SK-N-SH treated with all-trans-retinoic acid at 6 μM for 48 hours (cell line): ENCODE results near the gene CIRBP.

ENCODE experiments used
- ATAC-seq: fragments of 200-7000 bp; cut with Tn5 transposase; 3 replicates; pipeline ENCODE4 v1.9.1; 2020; ENCODE audit warnings: mild to moderate bottlenecking, moderate library complexity
- ARNTL ChIP-seq: fragments of 450-650 bp; formaldehyde crosslinking; IDR thresholded peaks from 2 replicates; pipeline ENCODE4 v1.5.0; 2020; ENCODE audit warnings: low read depth, mild to moderate bottlenecking, moderate library complexity, borderline replicate concordance
- BACH2 ChIP-seq: fragments of 250-450 bp; sonication (Bioruptor Pico); IDR thresholded peaks from 2 replicates; pipeline ENCODE4 v1.9.0; 2021; ENCODE audit warnings: mild to moderate bottlenecking, borderline replicate concordance
- CREB5 ChIP-seq: fragments of 250-450 bp; sonication (Bioruptor Pico); IDR thresholded peaks from 2 replicates; pipeline ENCODE4 v1.5.1; 2020; ENCODE audit warnings: low read depth, mild to moderate bottlenecking, moderate library complexity
- CSDC2 ChIP-seq: fragments of 250-450 bp; sonication (Bioruptor Pico); IDR thresholded peaks from 2 replicates; pipeline ENCODE4 v1.5.0; 2020; ENCODE audit warnings: mild to moderate bottlenecking, moderate library complexity
- ESRRG ChIP-seq: fragments of 250-450 bp; sonication (Bioruptor Pico); IDR thresholded peaks from 2 replicates; pipeline ENCODE4 v1.6.1; 2021; ENCODE audit warnings: mild to moderate bottlenecking
- GLIS3 ChIP-seq: fragments of 250-450 bp; sonication (Bioruptor Pico); IDR thresholded peaks from 2 replicates; pipeline ENCODE4 v1.5.0; 2020; ENCODE audit warnings: mild to moderate bottlenecking, moderate library complexity
- ISL1 ChIP-seq: fragments of 250-450 bp; sonication (Bioruptor Pico); IDR thresholded peaks from 2 replicates; pipeline ENCODE4 v2.1.2; 2022; ENCODE audit warnings: mild to moderate bottlenecking, moderate library complexity
- OSR1 ChIP-seq: fragments of 250-450 bp; sonication (Bioruptor Pico); IDR thresholded peaks from 2 replicates; pipeline ENCODE4 v1.8.0; 2022; ENCODE audit warnings: moderate library complexity, mild to moderate bottlenecking, inconsistent platforms
- PATZ1 ChIP-seq: fragments of 250-450 bp; sonication (Bioruptor Pico); IDR thresholded peaks from 2 replicates; pipeline ENCODE4 v1.8.0; 2020; ENCODE audit warnings: mild to moderate bottlenecking, moderate library complexity, borderline replicate concordance
- POU6F1 ChIP-seq: fragments of 250-450 bp; sonication (Bioruptor Pico); IDR thresholded peaks from 2 replicates; pipeline ENCODE4 v1.8.0; 2021; ENCODE audit warnings: low read depth, mild to moderate bottlenecking, moderate library complexity, borderline replicate concordance
- PPARA ChIP-seq: fragments of 250-450 bp; sonication (Bioruptor Pico); IDR thresholded peaks from 2 replicates; pipeline ENCODE4 v1.5.0; 2020; ENCODE audit warnings: mild to moderate bottlenecking, borderline replicate concordance
- RARB ChIP-seq: fragments of 250-450 bp; sonication (Bioruptor Pico); IDR thresholded peaks from 2 replicates; pipeline ENCODE4 v1.8.0; 2021; ENCODE audit warnings: mild to moderate bottlenecking, moderate library complexity
- SNAI2 ChIP-seq: fragments of 250-450 bp; sonication (Bioruptor Pico); IDR thresholded peaks from 2 replicates; pipeline ENCODE4 v1.5.0; 2020; ENCODE audit warnings: mild to moderate bottlenecking, moderate library complexity
- TCF4 ChIP-seq: fragments of 250-450 bp; sonication (Bioruptor Pico); IDR thresholded peaks from 2 replicates; pipeline ENCODE4 v1.8.0; 2021; ENCODE audit warnings: mild to moderate bottlenecking, moderate library complexity, borderline replicate concordance
- TOX ChIP-seq: fragments of 250-450 bp; sonication (Bioruptor Pico); IDR thresholded peaks from 2 replicates; pipeline ENCODE4 v1.8.0; 2021; ENCODE audit warnings: mild to moderate bottlenecking, moderate library complexity, borderline replicate concordance
- ZC3H10 ChIP-seq: fragments of 250-450 bp; sonication (Bioruptor Pico); IDR thresholded peaks from 2 replicates; pipeline ENCODE4 v1.5.1; 2021; ENCODE audit warnings: mild to moderate bottlenecking, moderate library complexity
- ZFP3 ChIP-seq: fragments of 250-450 bp; sonication (Bioruptor Pico); IDR thresholded peaks from 2 replicates; pipeline ENCODE4 v1.5.0; 2020; ENCODE audit warnings: mild to moderate bottlenecking, moderate library complexity
- ZNF70 ChIP-seq: fragments of 450-650 bp; formaldehyde crosslinking; IDR thresholded peaks from 2 replicates; pipeline ENCODE4 v1.5.0; 2020; ENCODE audit warnings: mild to moderate bottlenecking, moderate library complexity
- ZNF8 ChIP-seq: fragments of 450-650 bp; formaldehyde crosslinking; IDR thresholded peaks from 2 replicates; pipeline ENCODE4 v1.5.0; 2020; ENCODE audit warnings: mild to moderate bottlenecking, moderate library complexity
- TF ChIP-seq, protein P1 (sequence below): fragments of 250-450 bp; sonication (Bioruptor Pico); IDR thresholded peaks from 2 replicates; pipeline ENCODE4 v1.5.1; 2021; ENCODE audit warnings: mild to moderate bottlenecking, moderate library complexity
- TF ChIP-seq, protein P2 (sequence below): fragments of 250-450 bp; sonication (Bioruptor Pico); IDR thresholded peaks from 2 replicates; pipeline ENCODE4 v1.5.0; 2020; ENCODE audit warnings: mild to moderate bottlenecking, moderate library complexity

Gene CIRBP

DNA sequence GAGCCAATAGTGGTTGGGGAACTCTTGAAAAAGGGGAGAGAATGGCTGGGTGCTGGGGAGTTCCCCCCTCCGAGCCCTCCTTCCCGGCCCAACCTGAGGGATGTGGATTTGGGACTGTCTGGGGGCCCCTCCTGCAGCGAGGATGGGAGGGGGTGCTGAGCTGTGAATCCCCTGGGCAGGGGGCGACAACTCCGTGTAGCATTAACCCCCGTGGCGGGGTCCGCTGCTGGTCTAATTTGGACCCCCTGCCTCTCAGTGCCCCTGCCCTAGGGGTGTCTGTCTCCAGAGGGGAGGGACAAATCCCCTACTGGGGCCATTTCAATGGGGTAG lies 11.0 kb upstream of the CIRBP start:
- ATAC-seq: no peak
- TF ChIP-seq ISL1 (CRISPR knock-in tag): no peak
- TF ChIP-seq, protein P1, sequence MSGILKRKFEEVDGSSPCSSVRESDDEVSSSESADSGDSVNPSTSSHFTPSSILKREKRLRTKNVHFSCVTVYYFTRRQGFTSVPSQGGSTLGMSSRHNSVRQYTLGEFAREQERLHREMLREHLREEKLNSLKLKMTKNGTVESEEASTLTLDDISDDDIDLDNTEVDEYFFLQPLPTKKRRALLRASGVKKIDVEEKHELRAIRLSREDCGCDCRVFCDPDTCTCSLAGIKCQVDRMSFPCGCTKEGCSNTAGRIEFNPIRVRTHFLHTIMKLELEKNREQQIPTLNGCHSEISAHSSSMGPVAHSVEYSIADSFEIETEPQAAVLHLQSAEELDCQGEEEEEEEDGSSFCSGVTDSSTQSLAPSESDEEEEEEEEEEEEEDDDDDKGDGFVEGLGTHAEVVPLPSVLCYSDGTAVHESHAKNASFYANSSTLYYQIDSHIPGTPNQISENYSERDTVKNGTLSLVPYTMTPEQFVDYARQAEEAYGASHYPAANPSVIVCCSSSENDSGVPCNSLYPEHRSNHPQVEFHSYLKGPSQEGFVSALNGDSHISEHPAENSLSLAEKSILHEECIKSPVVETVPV (CRISPR knock-in tag): no peak
- no peak for TF ChIP-seq ESRRG
- TF ChIP-seq SNAI2: no peak
- TF ChIP-seq POU6F1 (CRISPR knock-in tag): no peak
- no peak for TF ChIP-seq CREB5 (CRISPR knock-in tag)
- no peak for TF ChIP-seq ARNTL (CRISPR knock-in tag)
- no peak for TF ChIP-seq CSDC2

- no peak for ATAC-seq
- TF ChIP-seq ESRRG (no peak), GLIS3 (CRISPR knock-in tag) (no peak), OSR1 (CRISPR knock-in tag) (no peak), ZNF70 (CRISPR knock-in tag) (no peak), ZC3H10 (CRISPR knock-in tag) (no peak)
- TF ChIP-seq, protein P2, sequence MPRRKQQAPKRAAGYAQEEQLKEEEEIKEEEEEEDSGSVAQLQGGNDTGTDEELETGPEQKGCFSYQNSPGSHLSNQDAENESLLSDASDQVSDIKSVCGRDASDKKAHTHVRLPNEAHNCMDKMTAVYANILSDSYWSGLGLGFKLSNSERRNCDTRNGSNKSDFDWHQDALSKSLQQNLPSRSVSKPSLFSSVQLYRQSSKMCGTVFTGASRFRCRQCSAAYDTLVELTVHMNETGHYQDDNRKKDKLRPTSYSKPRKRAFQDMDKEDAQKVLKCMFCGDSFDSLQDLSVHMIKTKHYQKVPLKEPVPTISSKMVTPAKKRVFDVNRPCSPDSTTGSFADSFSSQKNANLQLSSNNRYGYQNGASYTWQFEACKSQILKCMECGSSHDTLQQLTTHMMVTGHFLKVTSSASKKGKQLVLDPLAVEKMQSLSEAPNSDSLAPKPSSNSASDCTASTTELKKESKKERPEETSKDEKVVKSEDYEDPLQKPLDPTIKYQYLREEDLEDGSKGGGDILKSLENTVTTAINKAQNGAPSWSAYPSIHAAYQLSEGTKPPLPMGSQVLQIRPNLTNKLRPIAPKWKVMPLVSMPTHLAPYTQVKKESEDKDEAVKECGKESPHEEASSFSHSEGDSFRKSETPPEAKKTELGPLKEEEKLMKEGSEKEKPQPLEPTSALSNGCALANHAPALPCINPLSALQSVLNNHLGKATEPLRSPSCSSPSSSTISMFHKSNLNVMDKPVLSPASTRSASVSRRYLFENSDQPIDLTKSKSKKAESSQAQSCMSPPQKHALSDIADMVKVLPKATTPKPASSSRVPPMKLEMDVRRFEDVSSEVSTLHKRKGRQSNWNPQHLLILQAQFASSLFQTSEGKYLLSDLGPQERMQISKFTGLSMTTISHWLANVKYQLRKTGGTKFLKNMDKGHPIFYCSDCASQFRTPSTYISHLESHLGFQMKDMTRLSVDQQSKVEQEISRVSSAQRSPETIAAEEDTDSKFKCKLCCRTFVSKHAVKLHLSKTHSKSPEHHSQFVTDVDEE (CRISPR knock-in tag): no peak
- TF ChIP-seq, all 23 proteins: peak for 0
Observed at GRCh38 chr19:1258707-1259205, 10.4 kb upstream of the CIRBP start.

DNA sequence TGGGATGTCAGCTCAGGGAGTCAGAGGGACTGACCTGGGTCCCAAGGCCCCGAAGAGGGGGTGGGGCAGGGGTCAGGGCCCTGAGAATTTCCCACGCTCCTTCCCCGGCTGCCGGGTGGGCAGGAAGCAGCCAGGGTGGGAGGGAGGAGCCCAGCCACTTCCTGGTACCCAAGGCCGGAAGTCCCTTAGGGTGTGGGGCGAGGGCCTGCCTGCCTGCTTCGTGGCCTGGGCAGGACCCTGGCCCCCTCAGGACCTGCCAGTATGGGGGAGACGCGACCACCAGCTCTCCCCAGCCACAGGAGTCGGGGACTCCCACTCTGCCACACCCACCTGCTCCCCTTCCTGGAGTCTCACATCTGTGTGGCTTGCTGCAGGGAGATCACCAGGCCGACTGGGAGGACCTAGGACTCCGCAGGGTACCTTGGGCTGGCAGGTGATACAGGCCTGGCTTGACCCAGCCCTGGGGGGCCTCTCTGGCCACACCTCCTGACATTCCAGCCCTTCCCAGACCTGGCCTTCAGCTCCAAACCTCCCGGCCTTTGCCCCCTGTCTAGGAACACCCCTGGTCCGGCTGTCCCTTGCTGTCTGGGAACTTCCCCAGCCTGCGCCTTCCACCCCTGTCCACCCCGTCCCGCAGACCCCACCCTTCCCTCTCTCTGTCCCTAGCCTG lies 9.8 kb upstream of the CIRBP start:
- ATAC-seq: peak; percentile 16
- no peak for TF ChIP-seq ARNTL (CRISPR knock-in tag)
- no peak for TF ChIP-seq TCF4
- TF ChIP-seq ISL1 (CRISPR knock-in tag): no peak
- TF ChIP-seq TOX (CRISPR knock-in tag): peak; percentile 36; the same call in 1 of the 2 replicates
- TF ChIP-seq RARB (CRISPR knock-in tag): peak; percentile 95
- peak; percentile 94 for TF ChIP-seq GLIS3 (CRISPR knock-in tag)
- TF ChIP-seq, protein P1 (CRISPR knock-in tag): 0 out of 2 replicates have a peak, but pooled peaks have one; percentile 59
- no peak for TF ChIP-seq PPARA (CRISPR knock-in tag)
- no peak for TF ChIP-seq CSDC2
- TF ChIP-seq BACH2 (CRISPR knock-in tag): no peak
- TF ChIP-seq ZFP3 (CRISPR knock-in tag): 0 out of 2 replicates have a peak, but pooled peaks have one; percentile 37
- TF ChIP-seq ZC3H10 (CRISPR knock-in tag): peak; percentile 62; the same call in 1 of the 2 replicates
- 0 out of 2 replicates have a peak, but pooled peaks have one; percentile 42 for TF ChIP-seq ZNF70 (CRISPR knock-in tag)
- peak; percentile 76 for TF ChIP-seq PATZ1
- peak; percentile 63 for TF ChIP-seq CREB5 (CRISPR knock-in tag)
- peak; percentile 78; the same call in 1 of the 2 replicates for TF ChIP-seq ESRRG
- TF ChIP-seq SNAI2: no peak
- TF ChIP-seq ZNF8 (CRISPR knock-in tag): peak; percentile 35; the same call in 1 of the 2 replicates
